ENCODE data around the gene SLC45A3.
A peak's percentile ranks its signal among the peaks of the same experiment; 100 is the strongest.

SLC45A3 gene

GRCh38 chr1:205714190-205714905 is 34.0 kb upstream of the SLC45A3 start:
- Histone ChIP-seq H3K79me2 (no peaks in the 10 kb centered on the region), H3K4me3 (ENCODE audit: low read depth, low read length) (no peak overlapping the region), H3K4me2 (ENCODE audit: low read length) (no peak overlapping the region), H2AFZ (no peak overlapping the region), H3K27ac (no peak overlapping the region), H3K9ac (no peak overlapping the region), H3K27me3 (ENCODE audit: control insufficient read depth, insufficient read depth, low read length) (no peaks in the 10 kb centered on the region), H3K9me3 (ENCODE audit: control insufficient read depth, low read length) (no peaks in the 10 kb centered on the region), H3K36me3 (ENCODE audit: control insufficient read depth, insufficient read depth, low read length) (no peaks in the 10 kb centered on the region), H3K4me1 (peaks cover 3% of the 10 kb centered on the region)
- no peak for TF ChIP-seq CTCF (IDR thresholded peaks at IDR 0.05)

- H2AFZ ChIP-seq, result no peak overlapping the region
- H3K4me1 ChIP-seq, result peaks cover 3% of the 10 kb centered on the region
- H3K79me2 ChIP-seq, result no peaks in the 10 kb centered on the region
- no peak overlapping the region for H3K4me2 ChIP-seq (ENCODE audit: low read length)
- TF ChIP-seq CTCF (IDR thresholded peaks at IDR 0.05), result peak; percentile 76
- H3K4me3 ChIP-seq (ENCODE audit: low read depth, low read length), result no peak overlapping the region
- H3K27me3 ChIP-seq (ENCODE audit: control insufficient read depth, insufficient read depth, low read length), result no peaks in the 10 kb centered on the region
- no peak overlapping the region for H3K27ac ChIP-seq
- no peaks in the 10 kb centered on the region for H3K9me3 ChIP-seq (ENCODE audit: control insufficient read depth, low read length)
- H3K9ac ChIP-seq, result no peak overlapping the region
- no peaks in the 10 kb centered on the region for H3K36me3 ChIP-seq (ENCODE audit: control insufficient read depth, insufficient read depth, low read length)
Measured at GRCh38 chr1:205711105-205712048, 31.1 kb upstream of the SLC45A3 start.

GRCh38 chr1:205710201-205711062 is 30.1 kb upstream of the SLC45A3 start:
- Histone ChIP-seq H3K4me1 (peaks cover 3% of the 10 kb centered on the region), H3K9ac (no peak overlapping the region), H3K27ac (no peak overlapping the region), H2AFZ (no peak overlapping the region), H3K79me2 (no peaks in the 10 kb centered on the region), H3K4me3 (ENCODE audit: low read depth, low read length) (no peak overlapping the region), H3K4me2 (ENCODE audit: low read length) (no peak overlapping the region), H3K27me3 (ENCODE audit: control insufficient read depth, insufficient read depth, low read length) (no peaks in the 10 kb centered on the region), H3K9me3 (ENCODE audit: control insufficient read depth, low read length) (no peaks in the 10 kb centered on the region), H3K36me3 (ENCODE audit: control insufficient read depth, insufficient read depth, low read length) (no peaks in the 10 kb centered on the region)
- TF ChIP-seq CTCF (IDR thresholded peaks at IDR 0.05), result no peak

GRCh38 chr1:205709640-205710039 is 29.3 kb upstream of the SLC45A3 start:
- no peak for TF ChIP-seq CTCF (IDR thresholded peaks at IDR 0.05)
- no peak overlapping the region for H2AFZ ChIP-seq
- H3K9me3 ChIP-seq (ENCODE audit: control insufficient read depth, low read length), result no peaks in the 10 kb centered on the region
- H3K79me2 ChIP-seq, result no peaks in the 10 kb centered on the region
- H3K4me1 ChIP-seq, result peaks cover 3% of the 10 kb centered on the region
- H3K27ac ChIP-seq, result no peak overlapping the region
- no peak overlapping the region for H3K4me2 ChIP-seq (ENCODE audit: low read length)
- H3K36me3 ChIP-seq (ENCODE audit: control insufficient read depth, insufficient read depth, low read length), result no peaks in the 10 kb centered on the region
- H3K4me3 ChIP-seq (ENCODE audit: low read depth, low read length), result no peak overlapping the region
- H3K9ac ChIP-seq, result no peak overlapping the region
- H3K27me3 ChIP-seq (ENCODE audit: control insufficient read depth, insufficient read depth, low read length), result no peaks in the 10 kb centered on the region
